ENCODE data around the gene TLR1.
A peak's percentile ranks its signal among the peaks of the same experiment; 100 is the strongest.
"Not testable (repeated sequence)": the region's sequence is repeated elsewhere in the genome, so short reads cannot be mapped to it uniquely, and the experiment has no call there.

TLR1 gene

DNA sequence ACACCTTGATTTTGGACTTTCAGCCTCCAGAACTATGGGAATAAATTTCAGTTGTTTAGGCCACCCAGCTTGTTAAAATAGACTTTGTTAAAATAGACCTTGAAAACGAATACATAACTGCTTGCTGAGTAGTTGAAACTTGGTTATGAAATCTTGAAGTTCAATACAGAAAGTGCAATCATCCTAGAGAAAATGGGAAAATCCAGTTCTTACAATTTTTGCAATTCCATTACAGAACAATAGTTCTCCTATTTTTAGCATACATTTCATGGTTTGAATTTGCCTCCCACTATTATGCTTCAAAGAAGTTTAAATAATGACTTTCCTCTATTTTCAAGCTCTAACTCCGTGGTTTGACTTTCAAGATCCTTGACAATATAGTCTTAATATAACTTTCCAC lies 10.5 kb downstream of the TLR1 start:
- Mint-ChIP-seq H3K4me1 (peaks cover 3% of the 10 kb centered on the region), H3K9me3 (peaks cover 36% of the 10 kb centered on the region), H3K27ac (no peak overlapping the region), H3K27me3 (no peaks in the 10 kb centered on the region), H3K36me3 (ENCODE audit: low read depth) (peaks cover 32% of the 10 kb centered on the region), H3K4me3 (no peak overlapping the region)
- ATAC-seq (no peak), DNase-seq (no peak)

DNA sequence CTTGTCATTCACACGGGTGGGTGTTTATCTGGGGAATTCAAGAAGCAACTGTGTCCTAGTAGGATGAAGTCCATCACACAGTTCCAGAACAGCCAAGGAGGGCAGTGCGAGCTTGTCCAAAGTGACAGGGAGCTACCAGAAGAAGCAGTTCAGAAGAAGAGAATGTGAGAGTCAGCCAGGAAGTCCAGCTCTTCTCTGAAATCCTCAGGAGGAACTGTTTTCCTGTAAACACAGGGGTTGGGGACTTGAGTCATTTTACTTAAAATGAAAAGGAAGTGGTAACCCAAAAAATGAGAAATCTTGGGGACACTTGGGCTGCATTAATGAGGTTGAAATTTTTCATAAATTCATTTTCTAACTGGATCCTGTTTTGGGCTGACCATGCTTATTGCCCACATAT lies 13.6 kb downstream of the TLR1 start:
- no peak overlapping the region for H3K27ac Mint-ChIP-seq
- H3K9me3 Mint-ChIP-seq, result peaks cover 24% of the 10 kb centered on the region
- no peaks in the 10 kb centered on the region for H3K27me3 Mint-ChIP-seq
- H3K4me3 Mint-ChIP-seq, result no peak overlapping the region
- DNase-seq (no peak), ATAC-seq (no peak)
- H3K4me1 Mint-ChIP-seq, result peaks cover 5% of the 10 kb centered on the region
- peaks cover 10% of the 10 kb centered on the region for H3K36me3 Mint-ChIP-seq (ENCODE audit: low read depth)

DNA sequence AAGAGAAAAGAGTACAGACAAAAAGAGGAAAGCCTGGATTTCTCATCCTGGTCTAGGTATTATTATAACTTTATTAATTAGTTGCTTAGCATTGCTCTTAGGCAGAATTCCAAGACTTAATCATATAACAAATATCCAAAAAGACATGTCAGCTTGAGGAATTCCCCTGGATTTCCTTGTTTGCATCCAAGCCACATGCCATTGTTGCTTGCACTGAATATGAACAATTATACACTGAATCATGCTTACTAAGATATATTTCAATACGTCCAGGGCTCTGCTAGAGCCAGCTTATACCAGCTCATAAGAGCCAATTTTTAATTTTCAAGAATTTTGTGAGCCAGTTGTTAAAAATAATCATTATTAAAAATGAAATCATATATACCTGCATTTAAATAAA lies 16.3 kb downstream of the TLR1 start:
- Mint-ChIP-seq H3K36me3 (ENCODE audit: low read depth) (peaks cover 3% of the 10 kb centered on the region), H3K4me3 (no peak overlapping the region), H3K27me3 (no peaks in the 10 kb centered on the region), H3K9me3 (peaks cover 5% of the 10 kb centered on the region), H3K27ac (no peak overlapping the region), H3K4me1 (peaks cover 8% of the 10 kb centered on the region)
- ATAC-seq, result no peak
- DNase-seq, result no peak

GRCh38 chr4:38787693-38788092 lies 16.9 kb downstream of the TLR1 start:
- Mint-ChIP-seq H3K4me1 (peaks cover 8% of the 10 kb centered on the region), H3K27me3 (no peaks in the 10 kb centered on the region), H3K4me3 (no peak overlapping the region), H3K9me3 (peaks cover 5% of the 10 kb centered on the region), H3K27ac (no peak overlapping the region), H3K36me3 (ENCODE audit: low read depth) (peaks cover 3% of the 10 kb centered on the region)
- no peak for ATAC-seq
- no peak for DNase-seq

DNA sequence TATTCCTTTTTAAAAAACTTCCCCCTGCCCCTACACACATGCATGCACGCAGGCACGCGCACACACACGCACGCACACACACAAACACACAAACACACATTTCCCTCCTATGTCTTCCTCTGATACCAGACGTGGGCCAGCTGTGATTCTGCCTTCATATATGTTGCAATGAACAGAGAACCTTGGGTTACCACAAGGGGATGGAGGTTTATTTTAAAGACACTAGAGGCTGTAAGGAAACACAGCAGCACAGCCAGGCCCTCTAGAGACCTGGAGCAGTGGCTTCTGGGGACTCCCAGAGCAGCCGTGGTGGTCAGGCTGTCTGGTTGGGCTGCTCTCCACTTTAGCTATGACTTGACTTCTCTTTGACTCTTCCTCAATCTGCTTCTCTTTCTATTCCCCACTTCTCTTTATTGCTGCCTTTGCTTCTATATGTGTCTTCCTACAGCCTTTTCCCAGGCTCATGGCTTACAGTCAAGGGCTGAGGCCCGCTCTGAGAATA lies 18.6 kb downstream of the TLR1 start:
- H3K27me3 Mint-ChIP-seq, result no peaks in the 10 kb centered on the region
- H3K36me3 Mint-ChIP-seq (ENCODE audit: low read depth), result peaks cover 3% of the 10 kb centered on the region

GRCh38 chr4:38785041-38785790 lies 19.4 kb downstream of the TLR1 start:
- H3K27me3 Mint-ChIP-seq, result no peaks in the 10 kb centered on the region
- peaks cover 3% of the 10 kb centered on the region for H3K36me3 Mint-ChIP-seq (ENCODE audit: low read depth)
- peaks cover 5% of the 10 kb centered on the region for H3K9me3 Mint-ChIP-seq
- H3K4me1 Mint-ChIP-seq, result peaks cover 5% of the 10 kb centered on the region
- ATAC-seq (no peak), DNase-seq (no peak)
- no peak overlapping the region for H3K27ac Mint-ChIP-seq
- no peak overlapping the region for H3K4me3 Mint-ChIP-seq

More for the DNA sequence above, 18.6 kb downstream of the TLR1 start:
- ATAC-seq (peak; percentile 24), DNase-seq (no peak)
- no peak overlapping the region for H3K4me3 Mint-ChIP-seq
- peaks cover 5% of the 10 kb centered on the region for H3K4me1 Mint-ChIP-seq
- H3K27ac Mint-ChIP-seq, result no peak overlapping the region
- peaks cover 5% of the 10 kb centered on the region for H3K9me3 Mint-ChIP-seq

- ATAC-seq (no peak), DNase-seq (no peak)
- Mint-ChIP-seq H3K4me1 (peaks cover 5% of the 10 kb centered on the region), H3K36me3 (ENCODE audit: low read depth) (no peaks in the 10 kb centered on the region), H3K27me3 (no peaks in the 10 kb centered on the region), H3K4me3 (no peak overlapping the region), H3K9me3 (no peaks in the 10 kb centered on the region), H3K27ac (no peak overlapping the region)
Measured at GRCh38 chr4:38784141-38784540, 20.4 kb downstream of the TLR1 start.

- Mint-ChIP-seq H3K4me3 (no peak overlapping the region), H3K27ac (no peak overlapping the region), H3K4me1 (peaks cover 5% of the 10 kb centered on the region), H3K27me3 (no peaks in the 10 kb centered on the region), H3K9me3 (no peaks in the 10 kb centered on the region), H3K36me3 (ENCODE audit: low read depth) (no peaks in the 10 kb centered on the region)
- ATAC-seq (no peak), DNase-seq (no peak)
Measured at GRCh38 chr4:38783109-38783460, 21.5 kb downstream of the TLR1 start.

DNA sequence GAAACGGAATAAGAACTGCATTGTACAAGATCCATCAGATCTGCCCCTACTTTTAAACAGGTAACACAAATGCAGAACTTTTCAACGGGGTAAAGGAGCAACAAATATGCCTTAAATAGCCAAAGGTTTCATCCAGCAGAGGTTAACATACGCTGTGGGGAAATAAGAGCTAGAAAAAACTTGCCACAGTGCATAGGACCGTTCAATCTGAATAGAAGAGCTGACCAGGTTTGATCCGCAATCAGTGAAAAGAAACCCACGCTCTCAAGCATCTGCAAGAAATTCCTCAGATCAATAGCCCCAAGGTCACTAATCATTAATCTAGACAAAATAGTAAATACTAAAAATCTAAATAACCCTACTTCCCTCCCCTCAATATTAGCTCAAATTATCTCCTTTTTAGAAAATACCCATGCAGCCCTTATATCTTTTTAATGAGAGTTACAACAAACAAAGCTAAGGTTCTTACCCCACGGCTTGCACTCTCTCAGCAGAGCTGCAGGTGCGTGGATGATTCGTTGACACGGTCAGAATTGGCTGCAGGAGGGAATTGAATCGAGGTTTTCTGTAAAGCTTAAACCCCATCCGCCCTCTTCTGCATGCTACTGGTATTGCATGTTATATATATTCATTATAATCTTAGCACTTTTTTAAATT lies 22.0 kb downstream of the TLR1 start, which contains the start of gene TLR10:
TSS of gene TLR10 (minus strand) at position 539 of the 657 bp plus-strand sequence. CDS start 7,400 bp downstream, outside the sequence.
- Mint-ChIP-seq H3K4me1 (peaks cover 5% of the 10 kb centered on the region), H3K36me3 (ENCODE audit: low read depth) (no peaks in the 10 kb centered on the region), H3K27me3 (no peaks in the 10 kb centered on the region), H3K9me3 (no peaks in the 10 kb centered on the region), H3K4me3 (peak within 1 kb of the TSS; percentile 58), H3K27ac (peak within 1 kb of the TSS; percentile 37)
- peak; percentile 31 for DNase-seq
- ATAC-seq, result no peak

GRCh38 chr4:38781854-38782261 lies 22.7 kb downstream of the TLR1 start:
- ATAC-seq (no peak), DNase-seq (no peak)
- Mint-ChIP-seq H3K27me3 (no peaks in the 10 kb centered on the region), H3K4me3 (peak overlapping the region; percentile 58), H3K4me1 (peaks cover 5% of the 10 kb centered on the region), H3K9me3 (peaks cover 4% of the 10 kb centered on the region), H3K27ac (no peak overlapping the region), H3K36me3 (ENCODE audit: low read depth) (no peaks in the 10 kb centered on the region)

DNA sequence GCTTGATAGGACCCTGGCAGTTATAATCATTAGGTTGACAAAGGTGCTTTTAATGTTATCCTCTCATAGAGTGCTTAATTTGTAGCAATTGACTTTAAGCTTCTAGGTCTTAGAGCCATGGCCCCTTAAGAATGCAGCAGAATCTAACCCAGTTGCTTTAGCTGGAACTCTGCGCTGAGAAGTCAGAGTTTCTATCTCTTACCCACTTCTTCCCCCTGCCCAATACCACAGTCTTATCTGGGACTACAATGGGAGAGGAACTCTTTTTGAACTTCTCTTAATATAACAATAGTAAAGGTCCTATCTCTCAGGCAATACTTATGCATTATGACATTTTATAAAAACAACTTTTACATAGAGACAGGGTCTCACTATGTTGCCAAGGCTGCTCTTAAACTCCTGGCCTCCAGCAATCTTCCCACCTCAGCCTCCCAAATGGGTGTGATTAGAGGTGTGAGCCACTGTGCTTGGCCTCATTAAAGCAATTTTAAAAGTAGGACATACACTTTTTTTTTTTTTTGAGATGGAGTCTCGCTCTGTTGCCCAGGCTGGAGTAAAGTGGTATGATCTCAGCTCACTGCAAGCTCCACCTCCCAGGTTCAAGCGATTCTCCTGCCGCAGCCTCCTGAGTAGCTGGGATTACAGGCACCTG lies 23.6 kb downstream of the TLR1 start:
- ATAC-seq (no peak), DNase-seq (no peak)
- Mint-ChIP-seq H3K36me3 (ENCODE audit: low read depth) (no peaks in the 10 kb centered on the region), H3K27me3 (no peaks in the 10 kb centered on the region), H3K27ac (no peak overlapping the region), H3K4me1 (peaks cover 3% of the 10 kb centered on the region), H3K9me3 (peaks cover 5% of the 10 kb centered on the region), H3K4me3 (peak overlapping the region; percentile 6)

DNA sequence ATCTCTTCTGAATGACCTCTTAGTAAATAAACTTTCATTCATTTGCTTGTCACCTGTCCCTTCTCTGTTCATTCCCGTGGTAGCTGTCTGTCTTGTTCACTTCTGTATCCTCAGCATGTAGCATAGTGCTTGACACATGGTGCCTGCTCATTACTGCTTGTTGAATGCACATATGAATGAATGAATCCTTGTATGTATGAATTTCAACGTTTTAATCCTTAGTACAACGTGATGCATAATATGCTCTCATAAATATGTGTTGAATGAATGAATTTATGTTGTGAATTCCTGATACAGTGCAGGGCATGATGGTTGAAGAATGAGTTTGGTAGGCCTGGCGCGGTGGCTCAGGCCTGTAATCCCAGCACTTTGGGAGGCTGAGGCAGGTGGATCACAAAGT lies 24.8 kb downstream of the TLR1 start:
- no peak overlapping the region for H3K27ac Mint-ChIP-seq
- H3K4me3 Mint-ChIP-seq, result no peak overlapping the region
- no peaks in the 10 kb centered on the region for H3K36me3 Mint-ChIP-seq (ENCODE audit: low read depth)
- H3K4me1 Mint-ChIP-seq, result no peaks in the 10 kb centered on the region
- ATAC-seq (no peak), DNase-seq (no peak)
- peaks cover 6% of the 10 kb centered on the region for H3K9me3 Mint-ChIP-seq
- no peaks in the 10 kb centered on the region for H3K27me3 Mint-ChIP-seq

DNA sequence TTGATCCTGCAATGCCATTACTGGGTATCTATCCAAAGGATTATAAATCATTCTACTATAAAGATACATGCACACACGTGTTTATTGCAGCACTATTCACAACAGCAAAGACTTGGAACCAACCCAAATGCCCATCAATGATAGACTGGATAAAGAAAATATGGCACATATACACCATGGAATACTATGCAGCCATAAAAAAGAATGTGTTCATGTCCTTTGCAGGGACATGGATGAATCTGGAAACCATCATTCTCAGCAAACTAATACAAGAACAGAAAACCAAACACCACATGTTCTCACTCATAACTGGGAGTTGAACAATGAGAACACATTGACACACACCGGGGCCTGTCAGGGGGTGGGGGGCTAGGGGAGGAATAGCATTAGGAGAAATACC lies 26.7 kb downstream of the TLR1 start:
- H3K27me3 Mint-ChIP-seq; H3K27ac Mint-ChIP-seq; DNase-seq; H3K4me3 Mint-ChIP-seq; ATAC-seq; H3K4me1 Mint-ChIP-seq; H3K36me3 Mint-ChIP-seq (ENCODE audit: low read depth): not testable (repeated sequence)
- H3K9me3 Mint-ChIP-seq, result peaks cover 16% of the 10 kb centered on the region

- Mint-ChIP-seq H3K9me3 (peaks cover 16% of the 10 kb centered on the region), H3K27ac (no peak overlapping the region), H3K4me3 (no peak overlapping the region), H3K27me3 (no peaks in the 10 kb centered on the region), H3K36me3 (ENCODE audit: low read depth) (peaks cover 6% of the 10 kb centered on the region), H3K4me1 (no peaks in the 10 kb centered on the region)
- no peak for ATAC-seq
- no peak for DNase-seq
Measured at GRCh38 chr4:38775326-38775725, 29.3 kb downstream of the TLR1 start.

Measured in activated naive CD8-positive, alpha-beta T cell treated with anti-CD3 and anti-CD28 coated beads, Interleukin-2, amount 50 U/mL, for 24 hours (primary cell).